GM12878 (cell line): ENCODE data around the gene RIC8B. TPM values are rescaled to one million over a fixed set of nuclear protein-coding genes. Genes with fewer than 3 reads are reported as not detected.

ENCODE experiments used
- ATAC-seq: fragments of 200-7000 bp; cut with Tn5 transposase; 3 replicates; pipeline ENCODE4 v1.9.1; 2020; ENCODE audit warnings: mild to moderate bottlenecking, moderate library complexity
- BruUV-seq: library from RNA; stranded (reverse); fragments of 400-500 nt; replicated peaks from 2 replicates; lab custom pipeline; 2021; lab: Mats Ljungman, UMichigan
- CTCF ChIA-PET: fragments of 300-600 bp; sonication (Branson Sonifier 250); formaldehyde crosslinking; extraction: SDS; loops from one replicate; lab custom pipeline; 2021; ENCODE audit warnings: inconsistent platforms; lab: Yijun Ruan, JAX
- POLR2A ChIA-PET: fragments of 350-600 bp; formaldehyde crosslinking; extraction: SDS; loops from one replicate; lab custom pipeline; 2021; ENCODE audit warnings: inconsistent platforms; lab: Charles Lee
- RAD21 ChIA-PET: fragments of 300-600 bp; sonication (Branson Sonifier 250); formaldehyde crosslinking; loops from one replicate; lab custom pipeline; 2023; ENCODE audit warnings: antibody characterized with exemption; ENCODE audit not compliant: unreplicated experiment; lab: Charles Lee
- SMC1A ChIA-PET: fragments of 300-600 bp; sonication (Branson Sonifier 250); formaldehyde crosslinking; loops from one replicate; lab custom pipeline; 2023; ENCODE audit not compliant: unreplicated experiment, uncharacterized antibody; lab: Charles Lee
- DNase-seq: peaks from one replicate; pipeline ENCODE4 v3.0.0-alpha.2; 2011; ENCODE audit warnings: low read depth, low spot score
- FAIRE-seq: peaks from 3 replicates; lab custom pipeline; 2011; peaks lifted over from hg19 to GRCh38; lab: Jason Lieb, UNC
- H2AFZ ChIP-seq: 2 replicates; pipeline ENCODE4 v1.6.0; 2011; ENCODE audit warnings: low read depth, low read length, control low read depth; ENCODE audit not compliant: control insufficient read depth
- H3K27ac ChIP-seq: 2 replicates; pipeline ENCODE4 v1.5.1; 2011; ENCODE audit warnings: control low read depth; ENCODE audit not compliant: control insufficient read depth, insufficient read depth
- H3K27me3 ChIP-seq, 2 experiments: replicated peaks in 1 of 2; 2 replicates each; pipeline versions ENCODE4 v1.6.0 to v1.6.1; 2011; ENCODE audit warnings: low read length in 1 of 2; ENCODE audit not compliant: control insufficient read depth in 2 of 2, insufficient read depth in 2 of 2
- H3K36me3 ChIP-seq, 2 experiments: 2 replicates each; pipeline ENCODE4 v1.5.1; 2011; ENCODE audit warnings: low read length in 1 of 2; ENCODE audit not compliant: control insufficient read depth in 2 of 2, insufficient read depth in 2 of 2
- H3K4me1 ChIP-seq: 2 replicates; pipeline ENCODE4 v1.6.1; 2011; ENCODE audit warnings: mild to moderate bottlenecking, low read length, moderate library complexity, mixed read lengths; ENCODE audit not compliant: control insufficient read depth, insufficient read depth
- H3K4me2 ChIP-seq: 2 replicates; pipeline ENCODE4 v1.6.0; 2011; ENCODE audit warnings: control low read depth; ENCODE audit not compliant: control insufficient read depth, insufficient read depth
- H3K4me3 ChIP-seq: fragments of 200-600 bp; sonication (generic); 2 replicates; pipeline ENCODE4 v1.5.1; 2016
- H3K79me2 ChIP-seq: 2 replicates; pipeline ENCODE4 v1.6.0; 2011; ENCODE audit warnings: low read length; ENCODE audit not compliant: control insufficient read depth, insufficient read depth
- H3K9ac ChIP-seq: 2 replicates; pipeline ENCODE4 v1.8.0; 2011; ENCODE audit warnings: low read length, control low read depth, mixed read lengths; ENCODE audit not compliant: control insufficient read depth, insufficient read depth
- H3K9me3 ChIP-seq: replicated peaks from 3 replicates; pipeline ENCODE4 v1.5.1; 2011; ENCODE audit warnings: mild to moderate bottlenecking, low read length; ENCODE audit not compliant: control insufficient read depth, insufficient read depth
- H4K20me1 ChIP-seq: 2 replicates; pipeline ENCODE4 v1.6.0; 2011; ENCODE audit not compliant: control insufficient read depth, insufficient read depth
- CUX1 ChIP-seq: IDR thresholded peaks from 2 replicates; pipeline ENCODE4 v1.6.1; 2012; ENCODE audit warnings: improper control_type of control experiment, low read depth, low read length; ENCODE audit not compliant: insufficient replicate concordance
- HDAC2 ChIP-seq: fragments of 200-600 bp; sonication (generic); IDR thresholded peaks from 2 replicates; pipeline ENCODE4 v1.6.1; 2017
- IKZF1 ChIP-seq: fragments of 450-650 bp; conservative IDR thresholded peaks from 2 replicates; pipeline ENCODE4 v1.6.1; 2017; ENCODE audit warnings: antibody characterized with exemption, mild to moderate bottlenecking
- POLR2AphosphoS5 ChIP-seq: IDR thresholded peaks from 2 replicates; pipeline ENCODE4 v1.6.1; 2011; ENCODE audit warnings: mild to moderate bottlenecking, low read length, inconsistent platforms
- USF1 ChIP-seq: IDR thresholded peaks from 2 replicates; pipeline ENCODE4 v1.6.1; 2011; ENCODE audit warnings: borderline replicate concordance, low read depth, mild to moderate bottlenecking, moderate library complexity, mixed read lengths, low read length; ENCODE audit not compliant: insufficient read depth; ENCODE audit errors: extremely low read length
- WGBS: methylation state at CpG from one replicate; pipeline ENCODE4 v1.1.6; 2016; ENCODE audit warnings: low lambda C conversion rate; ENCODE audit not compliant: insufficient replicate concordance, insufficient coverage; ENCODE audit errors: missing lambda C conversion rate; 5-methylcytosine and 5-hydroxymethylcytosine counted together
- in situ Hi-C: fragments of 300-500 bp; cut with MboI; formaldehyde crosslinking; loops from 9 replicates; pipeline ENCODE4 v1.14.3; 2018; ENCODE audit warnings: mixed read lengths
- intact Hi-C: fragments of 100-400 bp; cut with micrococcal nuclease; formaldehyde crosslinking; loops from one replicate; pipeline ENCODE4 v1.14.2; 2022; ENCODE audit not compliant: unreplicated experiment
- polyA plus RNA-seq, 11 experiments: library from polyadenylated mRNA; depleted of rRNA in 4 of 11; unstranded in 6 of 11; stranded (reverse) in 5 of 11; fragments of >200 nt; fragmentation: Nextera tagmentation in 4 of 11; fragmentation: Illumina TruSeq in 1 of 11; extraction: Ambion mirVana in 4 of 11; extraction: Trizol in 1 of 11; gene quantifications; 1 replicate in 1 of 11; 2 replicates in 10 of 11; pipeline versions ENCODE4 v1.2.1 to v1.2.3, GENCODE V29; 2011 to 2016; ENCODE audit warnings: inconsistent platforms in 2 of 11, missing spikeins in 2 of 11, low read depth in 1 of 11
- total RNA-seq, 4 experiments: library from RNA; depleted of rRNA in 3 of 4; stranded (reverse); fragments of >200 nt in 3 of 4; fragmentation: Illumina TruSeq in 1 of 4; extraction: Trizol in 1 of 4; gene quantifications; 2 replicates each; pipeline versions ENCODE4 v1.2.1 to v1.2.3, GENCODE V29; 2013 to 2021

Gene RIC8B
- total and polyA plus RNA-seq, 10 of the 15 experiments (the other 5 are each of a cell fraction or from before 2014, with no cell fraction given), result 2.3 to 10.8 (median 6.2) TPM

GRCh38 chr12:106814714-106815113 lies 40.2 kb downstream of the RIC8B start:
- H3K4me2 ChIP-seq, result no peak overlapping the region
- H3K9me3 ChIP-seq, result no peaks in the 10 kb centered on the region
- intact Hi-C loops (no loop called here), in situ Hi-C loops (no loop called here)
- no peak overlapping the region for H3K4me3 ChIP-seq
- ChIA-PET CTCF (interaction anchor here (0.7 to 1.6 kb wide), 2 partner anchors 11 to 27 kb away, joined by 3 to 5 read pairs; no protein-coding TSS in a partner anchor), SMC1A (interaction anchor here (1.1 to 2.2 kb wide), 3 partner anchors 11 to 19 kb away, joined by 3 to 8 read pairs (median 4); no protein-coding TSS in a partner anchor), POLR2A (no interaction called here), RAD21 (no interaction called here)
- no peaks in the 10 kb centered on the region for H3K79me2 ChIP-seq
- no peak overlapping the region for H3K27ac ChIP-seq
- peaks cover 3 to 5% of the 10 kb centered on the region in 2 experiments; a peak in 3 of 4 replicates for H3K36me3 ChIP-seq
- H3K9ac ChIP-seq, result no peak overlapping the region
- ATAC-seq, result no peak
- TF ChIP-seq USF1 (no peak), HDAC2 (no peak), IKZF1 (no peak), CUX1 (no peak), POLR2AphosphoS5 (no peak)
- no peaks in the 10 kb centered on the region for H3K4me1 ChIP-seq
- H2AFZ ChIP-seq, result no peak overlapping the region
- DNase-seq, result no peak
- no peaks in the 10 kb centered on the region; the same call in 1 of the 2 replicates for H4K20me1 ChIP-seq
- WGBS, result 99% methylated on average over 6 of the region's 6 CpGs
- no peak for FAIRE-seq
- no peaks in the 10 kb centered on the region for H3K27me3 ChIP-seq
- BruUV-seq, result no TSS peak
